Measurements from ENCODE around the gene TRNT1.

DNA sequence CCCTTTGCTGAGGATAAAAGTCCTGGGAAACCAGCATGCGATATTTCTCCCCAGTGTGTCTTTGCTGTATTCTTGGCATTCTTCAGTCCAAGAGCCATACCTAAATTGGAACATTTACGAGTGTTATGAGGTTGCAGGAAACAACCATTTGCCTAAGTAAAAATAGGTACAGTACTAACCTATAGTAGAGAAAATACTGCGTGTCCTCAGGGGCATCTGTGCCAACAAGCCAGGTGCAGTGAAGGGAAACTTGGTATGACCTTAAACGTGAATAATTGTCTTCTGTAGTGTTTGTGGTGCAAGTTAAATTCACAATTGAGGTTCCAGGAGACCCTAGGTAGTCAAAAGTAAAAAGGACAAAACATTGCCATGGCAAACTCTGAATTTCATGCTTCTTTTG is 28.8 kb upstream of the TRNT1 start:
- TF ChIP-seq, protein P1, sequence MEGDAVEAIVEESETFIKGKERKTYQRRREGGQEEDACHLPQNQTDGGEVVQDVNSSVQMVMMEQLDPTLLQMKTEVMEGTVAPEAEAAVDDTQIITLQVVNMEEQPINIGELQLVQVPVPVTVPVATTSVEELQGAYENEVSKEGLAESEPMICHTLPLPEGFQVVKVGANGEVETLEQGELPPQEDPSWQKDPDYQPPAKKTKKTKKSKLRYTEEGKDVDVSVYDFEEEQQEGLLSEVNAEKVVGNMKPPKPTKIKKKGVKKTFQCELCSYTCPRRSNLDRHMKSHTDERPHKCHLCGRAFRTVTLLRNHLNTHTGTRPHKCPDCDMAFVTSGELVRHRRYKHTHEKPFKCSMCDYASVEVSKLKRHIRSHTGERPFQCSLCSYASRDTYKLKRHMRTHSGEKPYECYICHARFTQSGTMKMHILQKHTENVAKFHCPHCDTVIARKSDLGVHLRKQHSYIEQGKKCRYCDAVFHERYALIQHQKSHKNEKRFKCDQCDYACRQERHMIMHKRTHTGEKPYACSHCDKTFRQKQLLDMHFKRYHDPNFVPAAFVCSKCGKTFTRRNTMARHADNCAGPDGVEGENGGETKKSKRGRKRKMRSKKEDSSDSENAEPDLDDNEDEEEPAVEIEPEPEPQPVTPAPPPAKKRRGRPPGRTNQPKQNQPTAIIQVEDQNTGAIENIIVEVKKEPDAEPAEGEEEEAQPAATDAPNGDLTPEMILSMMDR (IDR thresholded peaks at IDR 0.05; ENCODE audit: low read depth, low read length, poor library complexity, severe bottlenecking) = no peak
- no peak for TF ChIP-seq EZH2phosphoT487 (IDR thresholded peaks at IDR 0.05; ENCODE audit: borderline replicate concordance, low read length)
